Calu3 (cell line): ENCODE results near the gene ABLIM2. TPM values are rescaled to one million over a fixed set of nuclear protein-coding genes. Genes with fewer than 3 reads are reported as not detected.

Experiments used
- BruUV-seq: library from RNA; stranded (reverse); fragments of 400-500 nt; replicated peaks from 2 replicates; lab custom pipeline; 2021; lab: Mats Ljungman, UMichigan
- CTCF ChIA-PET: fragments of 300-600 bp; sonication (Branson Sonifier 250); formaldehyde crosslinking; loops from one replicate; lab custom pipeline; 2022; ENCODE audit warnings: antibody characterized with exemption; lab: Charles Lee
- DNase-seq: peaks from one replicate; pipeline ENCODE4 v3.0.0; 2022
- H3K27ac Mint-ChIP-seq: one replicate; pipeline ENCODE4 v1.8.0; 2022; ENCODE audit warnings: mixed read lengths; ENCODE audit not compliant: unreplicated experiment
- H3K27me3 Mint-ChIP-seq: one replicate; pipeline ENCODE4 v1.8.0; 2022; ENCODE audit warnings: mixed read lengths; ENCODE audit not compliant: unreplicated experiment
- H3K36me3 Mint-ChIP-seq: one replicate; pipeline ENCODE4 v1.8.0; 2022; ENCODE audit warnings: mild to moderate bottlenecking, moderate library complexity, mixed read lengths; ENCODE audit not compliant: insufficient read depth, unreplicated experiment
- H3K4me1 Mint-ChIP-seq: one replicate; pipeline ENCODE4 v1.8.0; 2022; ENCODE audit warnings: mild to moderate bottlenecking, low read depth, mixed read lengths; ENCODE audit not compliant: unreplicated experiment
- H3K4me3 Mint-ChIP-seq: one replicate; pipeline ENCODE4 v1.8.0; 2022; ENCODE audit warnings: mild to moderate bottlenecking, low read depth, moderate library complexity, mixed read lengths; ENCODE audit not compliant: unreplicated experiment
- H3K9me3 Mint-ChIP-seq: one replicate; pipeline ENCODE4 v1.8.0; 2022; ENCODE audit warnings: low read depth, mixed read lengths; ENCODE audit not compliant: unreplicated experiment
- CTCF ChIP-seq: fragments of 200-600 bp; IDR thresholded peaks from one replicate; pipeline ENCODE4 v1.8.0; 2022; ENCODE audit warnings: antibody characterized with exemption; ENCODE audit not compliant: unreplicated experiment
- intact Hi-C: fragments of 100-400 bp; cut with micrococcal nuclease; formaldehyde crosslinking; loops from one replicate; pipeline ENCODE4 v1.10.0; 2022; ENCODE audit not compliant: unreplicated experiment
- total RNA-seq: library from RNA; stranded (reverse); gene quantifications from 2 replicates; pipeline ENCODE4 v1.2.3, GENCODE V29; 2022

The ABLIM2 gene
- total RNA-seq, 1 experiment from 2014 or later: 1.0 TPM

- peaks cover 17% of the 10 kb centered on the region for H3K36me3 Mint-ChIP-seq
- H3K4me3 Mint-ChIP-seq: peak overlapping the region; percentile 79
- no peaks in the 10 kb centered on the region for H3K9me3 Mint-ChIP-seq
- intact Hi-C loops: no loop called here
- BruUV-seq: no TSS peak
- no peak for TF ChIP-seq CTCF
- CTCF ChIA-PET: interaction anchor here (1.1 to 2.1 kb wide), 2 partner anchors 22 to 44 kb away, joined by 4 to 16 read pairs; no protein-coding TSS in a partner anchor
- H3K4me1 Mint-ChIP-seq: peaks cover 27% of the 10 kb centered on the region
- no peak overlapping the region for H3K27ac Mint-ChIP-seq
- no peaks in the 10 kb centered on the region for H3K27me3 Mint-ChIP-seq
- DNase-seq: no peak
These were observed 39.7 kb upstream of the ABLIM2 start for GRCh38 chr4:8198206-8198905.

GRCh38 chr4:8197521-8197920 lies 38.9 kb upstream of the ABLIM2 start:
- no peaks in the 10 kb centered on the region for H3K9me3 Mint-ChIP-seq

GRCh38 chr4:8195841-8196458 lies 37.3 kb upstream of the ABLIM2 start:
- intact Hi-C loops: no loop called here
- Mint-ChIP-seq H3K9me3 (no peaks in the 10 kb centered on the region), H3K36me3 (peaks cover 10% of the 10 kb centered on the region), H3K27ac (no peak overlapping the region), H3K27me3 (no peaks in the 10 kb centered on the region), H3K4me1 (peaks cover 33% of the 10 kb centered on the region), H3K4me3 (no peak overlapping the region)
- no TSS peak for BruUV-seq
- DNase-seq: no peak
- CTCF ChIA-PET: interaction anchor here (3.4 kb wide), 1 partner anchor 20 kb away, joined by 18 read pairs; no protein-coding TSS in a partner anchor
- TF ChIP-seq CTCF: no peak

More at GRCh38 chr4:8197521-8197920, 38.9 kb upstream of the ABLIM2 start:
- TF ChIP-seq CTCF: no peak
- no peaks in the 10 kb centered on the region for H3K27me3 Mint-ChIP-seq
- no TSS peak for BruUV-seq
- H3K4me1 Mint-ChIP-seq: peaks cover 27% of the 10 kb centered on the region
- intact Hi-C loops: no loop called here
- H3K27ac Mint-ChIP-seq: no peak overlapping the region
- peaks cover 17% of the 10 kb centered on the region for H3K36me3 Mint-ChIP-seq
- no peak overlapping the region for H3K4me3 Mint-ChIP-seq
- no peak for DNase-seq
- CTCF ChIA-PET: no interaction called here

GRCh38 chr4:8195431-8195830 lies 36.8 kb upstream of the ABLIM2 start:
- Mint-ChIP-seq H3K4me1 (peaks cover 33% of the 10 kb centered on the region), H3K9me3 (no peaks in the 10 kb centered on the region), H3K27ac (no peak overlapping the region), H3K36me3 (peaks cover 10% of the 10 kb centered on the region), H3K27me3 (no peaks in the 10 kb centered on the region), H3K4me3 (no peak overlapping the region)
- no peak for TF ChIP-seq CTCF
- no peak for DNase-seq
- intact Hi-C loops: no loop called here
- no TSS peak for BruUV-seq
- CTCF ChIA-PET: interaction anchor here (3.4 kb wide), 1 partner anchor 19 kb away, joined by 18 read pairs; no protein-coding TSS in a partner anchor
